ENCODE measurements around the gene LRMDA.

DNA sequence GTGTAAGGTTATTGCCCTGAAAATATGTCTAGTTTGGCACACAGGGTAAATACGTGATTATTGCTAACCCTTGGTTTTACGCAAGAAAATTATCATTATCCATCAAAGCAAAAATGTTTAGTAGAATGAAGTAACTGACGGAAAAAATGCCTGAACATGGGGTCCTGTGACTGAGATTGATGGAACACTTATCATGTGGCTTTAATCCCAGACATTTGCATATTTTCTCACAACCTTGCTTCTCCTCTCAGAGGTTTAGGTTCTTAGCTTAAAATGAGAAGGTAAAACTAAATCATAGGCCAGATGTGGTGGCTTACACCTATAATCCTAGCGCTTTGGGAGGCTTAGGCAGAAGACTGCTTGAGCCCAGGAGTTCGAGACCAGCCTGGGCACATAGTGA lies 1010.7 kb downstream of the LRMDA start:
- TF ChIP-seq, protein P1, sequence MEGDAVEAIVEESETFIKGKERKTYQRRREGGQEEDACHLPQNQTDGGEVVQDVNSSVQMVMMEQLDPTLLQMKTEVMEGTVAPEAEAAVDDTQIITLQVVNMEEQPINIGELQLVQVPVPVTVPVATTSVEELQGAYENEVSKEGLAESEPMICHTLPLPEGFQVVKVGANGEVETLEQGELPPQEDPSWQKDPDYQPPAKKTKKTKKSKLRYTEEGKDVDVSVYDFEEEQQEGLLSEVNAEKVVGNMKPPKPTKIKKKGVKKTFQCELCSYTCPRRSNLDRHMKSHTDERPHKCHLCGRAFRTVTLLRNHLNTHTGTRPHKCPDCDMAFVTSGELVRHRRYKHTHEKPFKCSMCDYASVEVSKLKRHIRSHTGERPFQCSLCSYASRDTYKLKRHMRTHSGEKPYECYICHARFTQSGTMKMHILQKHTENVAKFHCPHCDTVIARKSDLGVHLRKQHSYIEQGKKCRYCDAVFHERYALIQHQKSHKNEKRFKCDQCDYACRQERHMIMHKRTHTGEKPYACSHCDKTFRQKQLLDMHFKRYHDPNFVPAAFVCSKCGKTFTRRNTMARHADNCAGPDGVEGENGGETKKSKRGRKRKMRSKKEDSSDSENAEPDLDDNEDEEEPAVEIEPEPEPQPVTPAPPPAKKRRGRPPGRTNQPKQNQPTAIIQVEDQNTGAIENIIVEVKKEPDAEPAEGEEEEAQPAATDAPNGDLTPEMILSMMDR (IDR thresholded peaks at IDR 0.05; ENCODE audit: insufficient read depth, low read length, poor library complexity, severe bottlenecking), result no peak
- TF ChIP-seq EZH2phosphoT487 (conservative IDR thresholded peaks at IDR 0.05; ENCODE audit: low read length), result no peak

Data from SU-DHL-6 (cell line).